Ovary (tissue), 3 donors: ENCODE measurements around the gene PIGO.

Experiments used
- EP300 ChIP-seq: sonication (generic); formaldehyde crosslinking; IDR thresholded peaks from one replicate; pipeline ENCODE4 v1.6.1; 2017; ENCODE audit warnings: antibody characterized with exemption
- TF ChIP-seq, protein P1 (sequence below), 3 donors: fragments of 450-650 bp in 2 of 3; fragments of 200-600 bp in 1 of 3; IDR thresholded peaks; one replicate each; pipeline versions ENCODE4 v1.5.1 to v1.8.0; 2016 to 2022; ENCODE audit warnings: antibody characterized with exemption in 3 of 3, mild to moderate bottlenecking in 1 of 3
- donor health status: DM: no; HTN: no; CAD: no.

DNA sequence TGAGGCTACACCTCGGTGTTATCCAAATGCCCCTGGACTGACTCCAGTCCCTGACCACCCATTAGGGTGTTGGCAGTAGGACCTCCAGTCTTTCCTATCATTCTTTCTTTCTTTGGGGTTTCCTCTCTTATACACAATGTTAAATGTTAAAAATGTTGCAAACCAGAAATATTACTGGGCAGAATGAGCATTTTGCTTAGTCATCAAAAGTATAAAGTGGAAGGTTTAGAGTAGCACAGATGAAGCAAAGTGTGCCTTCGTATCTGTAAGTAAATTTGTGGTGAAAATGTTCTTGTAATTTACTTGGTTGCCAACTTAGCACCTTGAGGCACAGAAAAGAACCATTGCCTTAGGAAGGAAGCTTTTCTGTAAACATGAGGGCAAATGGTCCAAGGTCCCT lies 43.7 kb upstream of the PIGO start:
- TF ChIP-seq EP300: no peak
- TF ChIP-seq, protein P1, sequence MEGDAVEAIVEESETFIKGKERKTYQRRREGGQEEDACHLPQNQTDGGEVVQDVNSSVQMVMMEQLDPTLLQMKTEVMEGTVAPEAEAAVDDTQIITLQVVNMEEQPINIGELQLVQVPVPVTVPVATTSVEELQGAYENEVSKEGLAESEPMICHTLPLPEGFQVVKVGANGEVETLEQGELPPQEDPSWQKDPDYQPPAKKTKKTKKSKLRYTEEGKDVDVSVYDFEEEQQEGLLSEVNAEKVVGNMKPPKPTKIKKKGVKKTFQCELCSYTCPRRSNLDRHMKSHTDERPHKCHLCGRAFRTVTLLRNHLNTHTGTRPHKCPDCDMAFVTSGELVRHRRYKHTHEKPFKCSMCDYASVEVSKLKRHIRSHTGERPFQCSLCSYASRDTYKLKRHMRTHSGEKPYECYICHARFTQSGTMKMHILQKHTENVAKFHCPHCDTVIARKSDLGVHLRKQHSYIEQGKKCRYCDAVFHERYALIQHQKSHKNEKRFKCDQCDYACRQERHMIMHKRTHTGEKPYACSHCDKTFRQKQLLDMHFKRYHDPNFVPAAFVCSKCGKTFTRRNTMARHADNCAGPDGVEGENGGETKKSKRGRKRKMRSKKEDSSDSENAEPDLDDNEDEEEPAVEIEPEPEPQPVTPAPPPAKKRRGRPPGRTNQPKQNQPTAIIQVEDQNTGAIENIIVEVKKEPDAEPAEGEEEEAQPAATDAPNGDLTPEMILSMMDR (IDR thresholded peaks at IDR 0.05): no peak
